ENCODE results near the gene STK31.
"Not testable (repeated sequence)": the region's sequence is repeated elsewhere in the genome, so short reads cannot be mapped to it uniquely, and the experiment has no call there.

STK31 gene

DNA sequence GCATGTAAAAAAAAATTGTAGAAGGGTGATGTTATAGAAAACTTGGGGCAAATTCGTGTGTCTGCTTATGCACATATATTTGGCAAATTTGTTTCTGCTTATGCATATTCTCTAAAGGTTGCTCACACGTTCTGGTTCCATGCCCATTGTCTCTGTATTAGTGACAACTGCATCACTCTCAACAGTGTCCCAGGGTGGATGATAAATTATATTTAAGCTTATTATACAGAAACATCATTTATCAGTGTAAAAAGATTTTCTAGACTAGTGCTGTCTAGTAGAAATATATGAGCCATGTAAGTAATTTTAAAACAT lies 4.1 kb downstream of the STK31 start:
- DNase-seq (ENCODE audit: low spot score) = no peak

DNA sequence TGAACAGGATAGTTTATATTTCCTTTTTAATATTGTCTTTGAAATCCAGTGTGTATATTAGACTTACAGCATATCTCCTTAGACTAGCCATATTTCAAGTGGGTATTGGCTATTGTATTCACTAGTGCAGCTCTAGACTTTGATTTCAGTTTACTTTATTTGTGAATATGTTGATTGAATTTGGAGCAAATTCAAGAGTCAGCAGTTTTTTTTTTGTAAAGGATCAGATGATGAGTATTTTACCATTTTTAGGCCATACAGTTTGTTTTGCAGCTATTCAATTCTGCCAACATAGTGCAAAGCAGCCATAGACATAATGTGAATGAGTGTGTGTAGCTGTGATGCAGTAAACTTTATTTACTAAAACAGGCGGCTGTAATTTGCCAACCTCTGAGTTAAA lies 4.6 kb downstream of the STK31 start:
- DNase-seq (ENCODE audit: low spot score) = no peak

DNA sequence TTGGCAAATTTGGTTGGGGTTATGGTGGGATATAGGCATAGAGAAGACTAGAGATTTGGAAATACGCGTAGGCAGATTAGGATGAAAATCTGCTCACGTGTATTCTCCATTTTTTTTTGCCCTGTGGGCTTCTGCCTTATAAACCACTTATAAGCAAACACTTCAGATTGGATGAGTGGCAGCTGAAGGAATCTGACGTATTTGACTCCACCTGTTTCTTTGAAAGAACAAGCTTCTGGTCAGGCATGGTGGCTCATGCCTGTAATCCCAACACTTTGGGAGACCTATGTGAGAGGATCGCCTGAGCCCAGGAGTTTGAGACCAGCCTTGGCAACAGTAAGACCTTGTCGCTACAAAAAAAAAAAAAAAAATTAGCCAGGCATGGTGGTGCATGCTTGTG lies 5.1 kb downstream of the STK31 start:
- no peak for DNase-seq (ENCODE audit: low spot score)

DNA sequence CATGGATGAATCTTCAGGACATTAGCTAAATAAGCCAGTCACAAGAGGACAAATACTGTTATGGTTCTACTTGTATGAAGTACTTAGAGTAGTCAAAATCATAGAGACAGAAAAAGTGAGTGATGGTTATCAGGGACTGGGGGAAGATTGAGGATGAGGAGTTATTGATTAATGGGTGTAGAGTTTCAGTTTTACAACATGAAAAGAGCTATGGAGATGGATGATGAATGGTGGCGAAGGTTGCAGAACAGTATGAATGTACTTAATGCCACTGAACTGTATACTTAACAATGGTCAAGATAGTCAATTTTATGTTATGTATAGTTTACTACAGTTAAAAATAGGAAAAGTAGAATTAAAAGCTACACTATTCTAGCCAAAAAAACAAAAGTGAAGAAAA lies 7.8 kb downstream of the STK31 start:
- DNase-seq (ENCODE audit: low spot score) = no peak

DNA sequence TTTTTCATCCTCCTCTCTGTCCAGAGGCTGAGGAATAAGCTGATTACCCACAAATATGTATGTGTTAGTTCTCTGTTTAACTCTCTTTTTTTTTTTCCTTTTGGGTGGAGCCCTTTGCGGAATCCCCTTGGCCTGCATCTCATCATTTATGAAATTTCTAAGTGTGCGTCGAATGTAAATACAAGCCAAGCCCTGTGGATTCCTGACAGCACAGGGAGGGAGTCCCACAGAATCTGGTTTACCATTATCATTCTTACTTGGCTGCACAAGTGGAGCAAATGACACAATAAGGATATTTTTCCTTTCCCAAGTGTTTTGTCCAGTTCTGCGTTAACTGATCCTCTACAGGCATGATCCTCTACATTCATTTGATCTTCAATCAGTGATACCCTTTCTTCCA lies 11.4 kb downstream of the STK31 start:
- no peak for DNase-seq (ENCODE audit: low spot score)

DNA sequence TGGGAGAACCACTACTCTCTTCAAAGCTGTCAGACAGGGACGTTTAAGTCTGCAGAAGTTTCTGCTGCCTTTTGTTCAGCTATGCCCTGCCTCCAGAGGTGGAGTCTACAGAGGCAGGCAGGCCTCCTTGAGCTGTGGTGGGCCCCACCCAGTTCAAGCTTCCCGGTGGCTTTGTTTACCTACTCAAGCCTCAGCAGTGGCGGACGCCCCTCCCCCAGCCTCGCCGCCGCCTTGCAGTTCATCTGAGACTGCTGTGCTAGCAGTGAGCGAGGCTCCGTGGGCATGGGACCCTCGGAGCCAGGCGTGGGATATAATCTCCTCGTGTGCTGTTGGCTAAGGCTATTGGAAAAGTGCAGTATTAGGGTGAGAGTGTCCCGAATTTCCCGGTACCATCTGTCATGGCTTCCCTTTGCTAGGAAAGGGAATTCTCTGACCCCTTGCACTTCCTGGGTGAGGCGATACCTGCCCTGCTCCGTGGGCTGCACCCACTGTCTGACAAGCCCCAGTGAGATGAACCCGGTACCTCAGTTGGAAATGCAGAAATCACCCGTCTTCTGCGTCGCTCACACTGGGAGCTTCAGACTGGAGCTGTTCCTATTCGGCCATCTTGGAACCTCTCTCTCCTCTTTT lies 12.7 kb downstream of the STK31 start:
- not testable (repeated sequence) for DNase-seq (ENCODE audit: low spot score)

DNA sequence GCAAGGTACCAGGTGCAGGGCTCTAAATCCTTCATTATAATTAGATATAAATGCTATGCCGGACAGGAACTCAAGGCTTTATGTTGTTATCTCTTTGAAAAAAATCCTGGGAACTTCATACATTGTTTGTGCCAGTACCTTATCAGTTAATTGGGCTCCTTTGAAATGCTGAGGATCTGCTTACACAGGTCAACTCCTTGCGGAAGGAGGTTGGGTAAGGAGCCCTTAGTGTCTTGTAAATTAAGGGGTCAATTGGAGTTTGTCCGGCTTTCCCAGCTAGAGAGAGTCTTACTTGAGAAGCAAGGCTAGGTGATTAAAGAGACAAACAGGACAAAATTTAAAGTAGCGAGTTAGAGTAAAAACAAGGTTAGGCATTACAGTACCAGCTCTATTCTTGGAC lies 14.1 kb downstream of the STK31 start:
- not testable (repeated sequence) for DNase-seq (ENCODE audit: low spot score)

DNA sequence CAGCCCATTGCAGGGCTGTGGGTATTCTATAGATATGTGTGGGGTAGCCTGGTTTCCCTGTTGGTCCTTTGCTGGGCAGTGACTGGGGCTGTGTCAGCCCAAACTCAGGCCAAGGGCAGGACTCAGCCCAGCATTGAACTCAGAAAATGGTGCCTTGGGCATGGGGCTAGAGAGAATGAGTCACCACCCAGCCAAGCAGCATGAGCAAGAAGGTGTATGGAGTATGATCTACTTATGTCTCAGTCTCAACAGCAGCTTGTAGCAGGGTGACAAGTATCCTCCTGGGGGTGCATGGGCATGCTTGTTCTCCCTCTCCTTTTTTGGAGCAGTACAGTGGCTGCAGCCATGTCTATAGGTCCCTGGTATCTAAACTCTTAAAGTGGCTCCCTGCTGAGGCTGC lies 32.0 kb downstream of the STK31 start:
- no peak for DNase-seq (ENCODE audit: low spot score)

DNA sequence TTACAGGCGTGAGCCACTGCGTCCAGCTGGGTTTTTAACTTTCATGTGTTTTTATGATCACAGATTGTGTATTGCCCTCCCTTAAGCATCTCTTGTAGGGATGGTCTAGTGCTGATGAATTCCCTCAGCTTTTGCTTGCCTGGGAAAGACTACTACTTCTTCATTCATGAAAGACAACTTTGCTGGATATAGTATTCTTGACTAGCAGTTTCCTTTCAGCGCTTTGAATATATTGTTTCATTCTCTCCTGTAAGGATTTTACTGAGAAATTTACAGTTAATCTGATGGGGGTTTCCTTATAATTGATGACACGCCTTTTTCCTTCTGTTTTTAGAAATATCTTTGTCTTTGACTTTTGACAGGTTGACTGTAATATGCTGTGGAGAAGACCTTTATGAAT lies 33.2 kb downstream of the STK31 start:
- no peak for DNase-seq (ENCODE audit: low spot score)

DNA sequence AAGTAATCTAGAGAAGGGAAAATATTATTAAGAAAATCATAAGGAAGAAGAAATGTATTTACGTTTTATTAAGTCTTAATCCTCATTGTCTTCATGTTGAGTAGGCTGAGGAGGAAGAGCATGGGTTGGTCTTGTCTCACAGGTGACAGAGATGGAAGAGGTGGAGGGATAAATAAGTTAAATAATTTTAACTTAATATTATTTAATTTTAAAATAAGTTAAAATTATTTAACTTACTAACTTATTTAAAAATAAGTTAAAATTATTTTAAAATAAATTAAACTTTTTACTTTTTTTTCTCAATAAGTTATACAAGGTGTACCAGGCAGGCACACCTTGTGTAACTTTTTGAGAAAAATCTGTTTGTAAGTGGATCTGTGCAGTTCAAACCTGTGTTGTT lies 36.6 kb downstream of the STK31 start:
- no peak for DNase-seq (ENCODE audit: low spot score)

DNA sequence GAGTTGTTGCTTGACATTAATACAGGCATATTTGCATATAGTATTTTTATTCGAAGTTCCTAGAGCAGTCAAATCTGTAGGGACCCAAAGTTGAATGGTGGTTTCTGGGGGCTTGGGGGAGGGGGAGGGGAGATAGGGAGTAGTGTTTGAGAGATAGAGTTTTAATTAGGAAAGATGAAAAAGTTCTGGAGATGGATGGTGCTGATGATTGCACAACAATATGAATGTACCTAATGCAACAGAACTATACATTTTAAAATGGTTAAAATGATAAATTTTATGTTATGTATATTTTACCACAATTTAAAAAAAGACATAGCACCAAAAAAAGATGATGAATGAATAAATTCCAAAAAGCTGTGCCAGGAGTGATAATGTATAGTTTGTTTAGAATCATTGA lies 41.8 kb downstream of the STK31 start:
- no peak for DNase-seq (ENCODE audit: low spot score)

DNA sequence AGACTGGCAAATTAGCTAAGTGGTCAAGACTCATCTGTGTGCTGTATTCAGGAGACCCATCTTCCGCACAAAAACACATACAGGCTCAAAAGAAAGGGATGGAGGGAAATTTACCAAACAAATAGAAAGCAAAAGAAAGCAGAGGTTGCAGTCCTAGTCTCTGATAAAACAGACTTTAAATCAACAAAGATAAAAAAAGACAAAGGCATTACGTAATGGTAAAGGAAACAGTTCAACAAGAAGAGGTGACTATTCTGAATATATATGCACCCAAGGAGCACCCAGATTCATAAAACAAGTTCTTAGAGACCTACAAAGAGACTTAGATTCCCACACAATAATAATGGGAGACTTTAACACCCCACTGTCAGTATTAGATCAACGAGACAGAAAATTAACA lies 48.8 kb downstream of the STK31 start:
- not testable (repeated sequence) for DNase-seq (ENCODE audit: low spot score)

DNA sequence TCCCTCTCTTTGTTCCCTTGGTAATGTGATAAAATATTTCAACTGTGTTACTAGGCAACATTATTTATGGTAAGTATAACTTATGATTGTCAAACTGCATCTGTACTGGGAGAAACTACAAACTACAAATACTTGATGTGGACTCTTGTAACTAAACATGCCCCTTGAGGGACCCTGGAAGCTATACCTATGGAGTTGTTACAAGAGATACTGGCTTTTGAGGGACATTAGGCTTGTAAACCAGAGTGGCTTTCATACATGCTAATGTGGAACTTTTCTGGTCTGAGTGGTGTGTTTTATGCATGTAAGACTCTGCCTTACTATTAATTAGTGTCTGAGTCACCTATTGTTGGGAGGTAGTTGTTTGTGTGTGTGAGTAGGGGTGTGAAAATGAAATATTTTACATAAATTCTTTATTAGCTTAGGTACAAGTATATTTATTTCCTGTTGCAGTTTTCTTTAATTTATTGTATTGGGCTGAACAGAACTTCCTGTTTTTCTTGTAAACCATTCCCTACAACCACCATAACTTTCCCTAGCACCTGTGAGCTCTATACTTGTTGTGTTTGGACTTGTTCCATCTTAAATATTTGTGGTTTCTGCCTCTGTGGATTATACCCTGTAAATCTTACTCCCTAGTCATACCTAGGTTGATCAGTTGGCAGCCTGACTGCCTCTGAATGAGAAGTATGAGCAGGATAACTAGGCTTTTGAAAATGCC lies 49.8 kb downstream of the STK31 start:
- no peak for DNase-seq (ENCODE audit: low spot score)

DNA sequence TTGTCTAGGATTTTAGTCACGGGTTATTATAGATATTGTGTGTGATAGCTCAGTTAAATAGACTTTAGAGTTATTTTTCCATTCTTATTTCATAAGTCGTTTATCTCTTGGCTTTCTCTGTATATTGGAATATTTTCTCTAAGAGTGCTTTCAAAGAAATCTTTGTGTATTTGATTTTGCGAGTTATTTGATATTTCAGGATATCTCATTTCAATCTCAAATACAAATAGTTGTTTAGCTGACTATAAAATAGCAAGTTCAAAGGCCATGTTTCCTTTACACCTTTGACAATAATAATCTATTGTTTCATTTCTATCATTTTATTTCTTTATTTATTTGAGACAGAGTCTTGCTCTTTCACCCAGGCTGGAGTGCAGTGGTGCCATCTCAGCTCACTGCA lies 55.9 kb downstream of the STK31 start:
- DNase-seq (ENCODE audit: low spot score) = no peak

DNA sequence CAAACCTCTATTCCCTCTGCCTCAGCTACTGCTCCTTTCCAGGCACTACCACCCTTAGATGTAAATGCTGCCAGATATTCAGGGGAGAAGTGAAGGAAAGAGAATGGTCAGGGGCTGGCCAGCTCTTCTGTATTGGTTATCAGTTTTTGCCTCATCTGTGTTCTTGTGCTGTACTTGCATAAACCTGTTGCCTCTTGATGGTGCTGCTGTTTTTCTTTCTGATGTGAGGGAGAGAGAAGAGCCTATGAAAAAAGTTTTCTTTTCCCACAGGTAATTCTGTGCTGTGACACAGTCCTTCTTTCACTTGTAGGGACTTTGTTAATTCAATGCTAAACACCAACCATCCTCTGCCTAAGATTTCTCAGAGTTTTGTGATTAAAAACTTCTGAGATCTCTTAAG lies 57.5 kb downstream of the STK31 start:
- DNase-seq (ENCODE audit: low spot score) = no peak

DNA sequence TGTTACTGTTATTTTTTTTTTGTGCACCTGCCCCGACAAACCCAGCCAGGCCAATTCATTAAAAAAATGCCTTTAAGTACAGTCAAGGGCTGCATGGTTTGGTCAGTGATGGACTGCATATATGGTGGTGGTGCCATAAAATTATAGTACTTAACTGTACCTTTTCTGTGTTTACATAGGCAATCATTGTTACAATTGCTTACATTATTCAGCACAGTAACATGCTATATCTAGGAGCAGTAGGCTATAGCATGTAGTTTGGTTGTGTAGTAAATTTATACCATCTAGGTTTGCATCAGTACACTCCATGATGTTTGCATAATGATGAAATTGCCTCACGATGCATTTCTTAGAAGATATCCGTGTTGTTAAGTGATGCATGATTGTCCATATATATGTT lies 58.0 kb downstream of the STK31 start:
- no peak for DNase-seq (ENCODE audit: low spot score)

DNA sequence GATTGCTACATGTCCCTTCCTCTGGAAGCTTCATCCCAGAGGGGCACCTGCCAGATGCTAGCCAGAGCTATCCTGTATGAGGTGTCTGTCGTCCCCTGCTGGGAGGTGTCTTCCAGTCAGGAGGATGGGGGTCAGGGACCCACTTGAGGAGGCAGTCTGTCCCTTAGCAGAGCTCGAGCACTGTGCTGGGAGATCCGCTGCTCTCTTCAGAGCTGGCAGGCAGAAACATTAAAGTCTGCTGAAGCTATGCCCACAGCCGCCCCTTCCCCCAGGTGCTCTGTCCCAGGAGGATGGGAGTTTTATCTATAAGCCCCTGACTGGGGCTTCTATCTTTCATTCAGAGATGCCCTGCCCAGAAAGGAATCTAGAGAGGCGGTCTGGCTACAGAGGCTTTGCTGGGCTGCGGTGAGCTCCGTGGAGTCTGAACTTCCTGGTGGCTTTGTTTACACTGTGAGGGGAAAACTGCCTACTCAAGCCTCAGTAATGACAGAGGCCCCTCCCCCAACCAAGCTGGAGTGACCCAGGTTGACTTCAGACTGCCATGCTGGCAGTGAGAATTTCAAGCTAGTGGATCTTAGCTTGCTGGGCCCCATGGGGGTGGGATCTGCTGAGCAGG lies 69.3 kb downstream of the STK31 start:
- not testable (repeated sequence) for DNase-seq (ENCODE audit: low spot score)

DNA sequence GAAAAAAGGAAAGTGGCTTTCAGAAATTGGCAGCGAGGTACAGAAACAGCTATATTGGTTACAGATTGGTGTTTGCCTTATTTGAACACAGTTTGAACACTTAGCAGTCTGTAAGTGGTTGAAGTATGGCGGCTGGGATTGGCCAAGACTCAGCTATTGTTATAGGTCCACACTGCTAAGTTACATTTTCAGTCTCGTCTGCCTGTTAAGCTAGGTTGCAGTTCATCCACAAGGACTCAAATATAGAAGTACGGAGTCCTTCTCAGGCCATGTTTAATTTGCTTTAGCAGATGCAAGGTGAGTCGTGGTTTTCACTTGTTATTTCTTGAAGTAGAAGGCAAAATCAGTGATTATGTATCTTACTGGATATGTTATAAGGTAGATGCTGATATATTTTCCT lies 73.1 kb downstream of the STK31 start:
- no peak for DNase-seq (ENCODE audit: low spot score)

DNA sequence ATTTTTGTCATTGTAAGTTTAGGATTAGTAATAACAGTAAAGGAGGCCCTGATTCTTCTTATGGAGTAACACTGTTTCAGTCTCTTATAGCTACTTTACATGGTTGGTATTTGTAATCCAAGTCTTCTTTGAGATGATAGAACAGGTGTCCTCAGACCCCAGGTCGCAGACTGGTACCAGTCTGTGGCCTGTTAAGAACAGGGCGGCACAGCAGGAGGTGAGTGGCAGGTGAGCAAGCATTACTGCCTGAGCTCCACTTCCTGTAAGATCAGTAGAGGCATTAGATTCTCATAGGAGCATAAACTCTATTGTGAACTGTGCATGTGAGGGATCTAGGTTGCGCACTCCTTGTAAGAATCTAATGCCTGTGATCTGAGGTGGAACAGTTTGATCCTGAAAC lies 77.3 kb downstream of the STK31 start:
- no peak for DNase-seq (ENCODE audit: low spot score)

DNA sequence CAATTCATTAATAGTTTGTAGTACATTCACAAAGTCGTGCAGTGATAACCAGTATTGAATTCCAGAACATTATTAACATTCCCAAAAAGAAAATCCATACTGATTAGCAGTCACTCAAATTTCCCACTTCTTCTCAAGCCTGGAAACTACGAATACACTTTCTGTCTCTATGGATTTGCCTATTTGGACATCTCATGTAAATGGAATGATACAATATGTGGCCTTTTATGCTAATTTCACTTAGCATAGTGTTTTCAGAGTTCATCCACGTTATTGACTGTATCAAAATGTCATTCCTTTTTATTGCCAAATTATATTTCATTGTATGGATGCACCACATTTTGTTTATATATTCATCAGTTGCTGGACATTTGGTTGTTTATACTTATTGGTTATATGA lies 78.8 kb downstream of the STK31 start:
- DNase-seq (ENCODE audit: low spot score) = no peak

DNA sequence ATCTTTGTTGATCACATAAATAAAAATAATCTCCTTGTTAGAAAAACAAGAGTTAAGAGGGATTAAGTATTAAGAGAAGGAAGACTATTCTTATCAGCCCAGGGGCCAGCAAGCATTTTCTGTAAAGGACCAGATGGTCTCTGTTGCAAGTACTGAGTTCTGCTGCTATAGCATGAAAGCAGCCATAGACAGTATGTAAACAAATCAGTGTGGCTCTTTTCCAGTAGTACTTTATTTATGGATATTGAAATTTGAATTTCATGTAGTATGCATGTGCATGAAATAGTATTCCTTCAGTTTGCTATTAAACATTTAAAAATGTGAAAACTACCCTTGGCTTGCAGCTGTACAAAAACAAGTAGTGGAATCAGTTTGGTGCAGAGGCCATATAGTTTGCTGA lies 81.7 kb downstream of the STK31 start:
- DNase-seq (ENCODE audit: low spot score) = no peak

DNA sequence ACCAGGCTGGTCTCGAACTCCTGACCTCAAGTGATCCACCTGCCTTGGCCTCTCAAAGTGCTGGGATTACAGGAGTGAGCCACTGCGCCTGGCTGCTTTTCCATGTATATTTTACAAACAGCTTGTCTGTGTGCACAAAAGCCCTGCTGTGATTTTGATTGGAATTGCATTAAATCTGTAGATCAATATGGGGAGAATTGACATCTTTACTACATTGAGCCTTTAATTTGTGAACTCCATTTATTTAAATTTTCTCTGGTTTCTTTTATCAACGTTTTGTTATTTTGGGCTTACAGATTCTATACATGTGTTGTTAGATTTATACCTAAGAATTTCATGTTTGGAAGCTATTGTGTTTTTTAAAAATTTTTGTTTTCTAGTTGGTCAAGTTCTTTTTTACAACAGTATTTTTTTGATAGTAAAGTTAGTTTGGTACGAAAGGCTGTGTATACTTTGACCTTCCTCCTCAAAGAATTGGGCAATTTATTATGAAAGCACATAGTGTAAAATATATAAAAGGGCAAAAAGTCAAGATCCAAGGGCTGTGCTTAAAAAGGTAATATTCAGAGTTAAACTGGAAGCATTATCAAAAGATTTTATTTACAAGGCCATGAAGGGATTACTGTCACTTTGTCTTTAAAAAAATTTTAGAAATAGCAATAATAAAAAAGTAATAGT lies 92.8 kb downstream of the STK31 start:
- DNase-seq (ENCODE audit: low spot score) = no peak

DNA sequence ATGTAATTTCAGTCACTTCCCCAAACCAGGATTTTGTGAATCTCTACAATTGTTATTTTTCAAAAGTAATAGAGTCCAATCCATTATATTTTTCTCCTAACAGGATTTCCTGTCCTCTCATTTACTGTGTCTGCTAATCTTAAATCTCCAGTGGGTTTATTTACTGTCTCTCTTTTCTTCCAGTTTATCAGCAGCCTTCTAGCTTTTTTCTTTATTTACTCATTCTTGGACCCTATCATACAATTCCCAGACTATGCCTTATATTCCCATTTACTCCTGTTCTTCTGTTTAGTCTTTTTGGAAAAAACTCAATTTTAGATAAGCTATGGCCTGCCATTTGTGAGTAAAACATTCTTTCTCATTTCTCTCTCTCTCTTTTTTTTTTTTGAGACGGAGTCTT lies 94.7 kb downstream of the STK31 start:
- DNase-seq (ENCODE audit: low spot score) = no peak
